Ishikawa (cell line): ENCODE data around the gene ERGIC1.

ENCODE experiments used
- CREB1 ChIP-seq: IDR thresholded peaks from 2 replicates; pipeline ENCODE4 v1.6.1; 2012; ENCODE audit warnings: low read depth
- EP300 ChIP-seq: IDR thresholded peaks from 2 replicates; pipeline ENCODE4 v1.6.1; 2012; ENCODE audit warnings: borderline replicate concordance
- FOXM1 ChIP-seq: IDR thresholded peaks from 2 replicates; pipeline ENCODE4 v1.6.1; 2012; ENCODE audit warnings: low read depth, borderline replicate concordance
- RAD21 ChIP-seq: IDR thresholded peaks from 2 replicates; pipeline ENCODE4 v1.6.1; 2012; ENCODE audit warnings: low read depth
- REST ChIP-seq: IDR thresholded peaks from 2 replicates; pipeline ENCODE4 v1.6.1; 2012; ENCODE audit warnings: low read depth, mild to moderate bottlenecking
- TAF1 ChIP-seq: IDR thresholded peaks from 2 replicates; pipeline ENCODE4 v1.6.1; 2012; ENCODE audit warnings: low read depth, mild to moderate bottlenecking
- TCF12 ChIP-seq: IDR thresholded peaks from 2 replicates; pipeline ENCODE4 v1.6.1; 2012; ENCODE audit warnings: low read depth
- USF1 ChIP-seq: IDR thresholded peaks from 2 replicates; pipeline ENCODE4 v1.6.1; 2012
- ZBTB7A ChIP-seq: IDR thresholded peaks from 2 replicates; pipeline ENCODE4 v1.6.1; 2012; ENCODE audit warnings: low read depth

GRCh38 chr5:172809774-172810173 is 24.3 kb upstream of the ERGIC1 start:
- no peak for TF ChIP-seq TCF12
- no peak for TF ChIP-seq RAD21
- TF ChIP-seq REST = no peak
- no peak for TF ChIP-seq EP300
- no peak for TF ChIP-seq TAF1
- TF ChIP-seq FOXM1 = no peak
- TF ChIP-seq USF1 = no peak
- no peak for TF ChIP-seq ZBTB7A
- no peak for TF ChIP-seq CREB1
